NT2/D1 (cell line): Measurements from ENCODE around the gene KLHL22.

Experiments used
- SUZ12 ChIP-seq: IDR thresholded peaks from 2 replicates; pipeline ENCODE4 v1.6.1; 2011; ENCODE audit not compliant: insufficient read length, insufficient read depth; ENCODE audit errors: extremely low read depth
- ZNF274 ChIP-seq: IDR thresholded peaks from 2 replicates; pipeline ENCODE4 v1.6.1; 2011; ENCODE audit warnings: mild to moderate bottlenecking, low read depth, low read length

DNA sequence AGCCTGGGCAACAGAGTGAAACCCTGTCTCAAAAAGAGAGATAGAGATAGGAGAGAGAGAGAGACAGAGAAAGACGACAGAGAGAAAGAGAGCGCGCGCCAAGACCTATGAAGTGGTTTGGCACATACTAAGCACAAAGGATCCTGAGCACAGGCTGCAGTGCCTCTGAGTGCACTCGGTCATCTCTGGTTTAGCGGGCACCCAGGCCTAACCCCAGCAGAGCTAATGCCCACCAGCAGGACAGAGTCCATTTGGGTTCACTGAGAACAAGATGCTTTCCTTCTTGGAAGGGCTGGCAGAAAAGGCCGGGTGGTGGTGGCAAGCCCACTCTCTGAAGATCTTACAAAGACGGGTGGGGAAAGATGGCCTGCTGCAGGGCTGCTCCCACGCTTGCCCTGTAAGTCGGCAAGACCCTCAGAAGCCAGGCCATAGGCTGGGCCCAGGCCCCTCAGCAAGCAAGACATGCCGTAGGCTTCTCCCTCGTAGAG, 61.3 kb downstream of the KLHL22 start:
- no peak for TF ChIP-seq ZNF274
- no peak for TF ChIP-seq SUZ12
